Ishikawa (cell line): ENCODE data around the gene PAPPA.

Source experiments
- CEBPB ChIP-seq: IDR thresholded peaks from 2 replicates; pipeline ENCODE4 v1.6.1; 2012
- CREB1 ChIP-seq: IDR thresholded peaks from 2 replicates; pipeline ENCODE4 v1.6.1; 2012; ENCODE audit warnings: low read depth
- EGR1 ChIP-seq: IDR thresholded peaks from 2 replicates; pipeline ENCODE4 v1.6.1; 2012
- EP300 ChIP-seq: IDR thresholded peaks from 2 replicates; pipeline ENCODE4 v1.6.1; 2012; ENCODE audit warnings: borderline replicate concordance
- FOXM1 ChIP-seq: IDR thresholded peaks from 2 replicates; pipeline ENCODE4 v1.6.1; 2012; ENCODE audit warnings: low read depth, borderline replicate concordance
- NFIC ChIP-seq: IDR thresholded peaks from 2 replicates; pipeline ENCODE4 v1.6.1; 2012
- RAD21 ChIP-seq: IDR thresholded peaks from 2 replicates; pipeline ENCODE4 v1.6.1; 2012; ENCODE audit warnings: low read depth
- TAF1 ChIP-seq: IDR thresholded peaks from 2 replicates; pipeline ENCODE4 v1.6.1; 2012; ENCODE audit warnings: low read depth, mild to moderate bottlenecking
- TCF12 ChIP-seq: IDR thresholded peaks from 2 replicates; pipeline ENCODE4 v1.6.1; 2012; ENCODE audit warnings: low read depth
- TEAD4 ChIP-seq: IDR thresholded peaks from 2 replicates; pipeline ENCODE4 v1.6.1; 2012
- USF1 ChIP-seq: IDR thresholded peaks from 2 replicates; pipeline ENCODE4 v1.6.1; 2012
- YY1 ChIP-seq: IDR thresholded peaks from 2 replicates; pipeline ENCODE4 v1.6.1; 2012; ENCODE audit warnings: low read depth
- ZBTB7A ChIP-seq: IDR thresholded peaks from 2 replicates; pipeline ENCODE4 v1.6.1; 2012; ENCODE audit warnings: low read depth
- TF ChIP-seq, protein P1 (sequence below): IDR thresholded peaks from 2 replicates; pipeline ENCODE4 v1.6.1; 2012
- TF ChIP-seq, protein P2 (sequence below): IDR thresholded peaks from 2 replicates; pipeline ENCODE4 v1.6.1; 2012; ENCODE audit warnings: low read depth, mild to moderate bottlenecking

PAPPA gene

DNA sequence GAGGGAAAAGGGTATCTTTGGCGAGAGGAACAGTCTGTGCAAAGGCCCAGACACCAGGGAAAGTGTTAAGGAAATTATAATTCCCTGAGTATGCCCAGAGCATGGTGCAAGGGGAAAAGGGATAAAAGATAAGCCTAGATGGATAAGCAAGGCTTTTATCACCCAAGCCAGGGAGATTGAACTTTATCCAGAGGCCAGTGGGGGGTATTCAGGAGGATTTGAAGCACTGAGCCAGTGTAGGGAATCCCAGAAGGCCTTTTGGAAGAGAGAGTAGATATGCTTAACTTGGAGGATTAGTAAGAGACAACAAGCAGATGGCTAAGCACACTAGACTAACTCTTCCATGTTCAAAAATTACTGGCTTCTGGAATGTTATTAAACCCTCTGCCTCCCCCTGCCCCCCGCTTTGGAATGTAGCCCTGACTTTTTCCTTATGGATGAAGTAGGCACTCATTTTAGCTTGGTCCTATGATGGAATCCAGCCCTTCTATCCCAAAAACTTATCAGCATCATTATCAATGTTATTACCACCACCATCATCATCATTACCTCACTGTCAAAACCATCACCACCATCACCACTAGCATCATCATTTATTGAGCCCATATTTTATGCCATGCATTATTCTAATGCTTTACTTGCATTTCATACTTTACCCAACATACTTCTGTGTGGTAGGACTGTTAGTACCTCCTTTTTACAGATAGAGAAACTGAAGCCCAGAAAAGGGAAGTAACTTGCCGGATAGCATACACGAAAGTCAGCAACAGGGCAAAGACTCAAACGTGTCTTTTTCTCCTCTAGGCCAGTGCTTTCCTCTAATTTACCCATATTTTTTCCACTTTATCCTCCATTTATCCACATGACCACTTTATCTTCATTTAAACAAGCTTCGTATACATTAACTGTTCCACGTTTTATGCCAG is 237.0 kb downstream of the PAPPA start:
- TF ChIP-seq TEAD4 (no peak), EGR1 (no peak), TAF1 (no peak)

DNA sequence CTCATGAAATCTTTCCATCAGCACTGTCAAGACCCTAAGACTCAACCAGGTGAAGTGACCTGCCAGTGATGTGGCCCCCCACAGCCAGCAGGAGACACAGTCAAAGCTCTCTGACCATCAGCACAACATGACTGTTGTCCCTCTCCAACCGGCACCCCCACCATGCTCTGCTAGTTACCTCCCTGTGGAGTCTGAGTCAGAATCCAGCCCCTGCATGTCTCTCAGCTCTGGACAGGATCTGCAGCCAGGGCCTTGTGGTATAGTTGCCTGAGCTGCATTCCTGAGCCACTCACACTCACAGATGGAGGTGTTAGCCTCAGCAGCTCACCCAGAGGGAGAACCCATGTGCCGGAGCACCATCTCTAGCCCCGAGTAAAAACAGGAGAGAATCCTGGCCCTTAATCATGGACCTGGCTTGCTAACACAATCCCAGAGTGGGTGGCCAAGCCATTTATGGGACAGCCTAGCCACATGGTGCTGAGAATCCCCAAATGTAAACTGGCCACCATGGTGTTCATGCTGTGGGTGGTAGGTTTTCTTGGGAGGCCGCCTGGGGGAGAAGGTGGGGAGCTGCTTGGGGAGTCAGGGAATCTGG is 237.8 kb downstream of the PAPPA start:
- TF ChIP-seq CREB1 (no peak), RAD21 (no peak), ZBTB7A (no peak), NFIC (no peak), CEBPB (no peak), EP300 (no peak)
- TF ChIP-seq, protein P1, sequence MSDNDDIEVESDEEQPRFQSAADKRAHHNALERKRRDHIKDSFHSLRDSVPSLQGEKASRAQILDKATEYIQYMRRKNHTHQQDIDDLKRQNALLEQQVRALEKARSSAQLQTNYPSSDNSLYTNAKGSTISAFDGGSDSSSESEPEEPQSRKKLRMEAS, result no peak

DNA sequence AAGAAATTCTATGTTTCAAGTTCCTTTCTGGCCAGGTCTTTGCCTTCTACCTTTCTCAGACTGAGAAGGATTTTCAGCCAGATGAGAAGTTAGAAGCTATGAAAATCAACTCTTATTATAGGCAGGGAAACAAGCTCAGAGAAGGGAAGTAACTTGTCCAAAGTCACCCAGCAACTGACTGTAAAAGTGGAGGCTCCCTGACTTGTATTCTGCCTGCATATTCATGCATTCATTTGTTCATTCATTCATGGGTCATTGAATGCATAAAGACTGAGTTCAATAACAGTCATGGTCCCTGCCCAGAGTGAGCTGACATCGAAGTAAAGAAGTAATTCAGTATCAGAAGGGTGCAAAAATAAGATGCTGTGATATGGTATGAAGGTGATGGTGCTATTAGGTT is 239.6 kb downstream of the PAPPA start:
- TF ChIP-seq, protein P1, result no peak
- no peak for TF ChIP-seq TEAD4
- no peak for TF ChIP-seq NFIC
- no peak for TF ChIP-seq TCF12
- no peak for TF ChIP-seq FOXM1
- no peak for TF ChIP-seq EP300
- TF ChIP-seq EGR1, result no peak
- TF ChIP-seq, protein P2, sequence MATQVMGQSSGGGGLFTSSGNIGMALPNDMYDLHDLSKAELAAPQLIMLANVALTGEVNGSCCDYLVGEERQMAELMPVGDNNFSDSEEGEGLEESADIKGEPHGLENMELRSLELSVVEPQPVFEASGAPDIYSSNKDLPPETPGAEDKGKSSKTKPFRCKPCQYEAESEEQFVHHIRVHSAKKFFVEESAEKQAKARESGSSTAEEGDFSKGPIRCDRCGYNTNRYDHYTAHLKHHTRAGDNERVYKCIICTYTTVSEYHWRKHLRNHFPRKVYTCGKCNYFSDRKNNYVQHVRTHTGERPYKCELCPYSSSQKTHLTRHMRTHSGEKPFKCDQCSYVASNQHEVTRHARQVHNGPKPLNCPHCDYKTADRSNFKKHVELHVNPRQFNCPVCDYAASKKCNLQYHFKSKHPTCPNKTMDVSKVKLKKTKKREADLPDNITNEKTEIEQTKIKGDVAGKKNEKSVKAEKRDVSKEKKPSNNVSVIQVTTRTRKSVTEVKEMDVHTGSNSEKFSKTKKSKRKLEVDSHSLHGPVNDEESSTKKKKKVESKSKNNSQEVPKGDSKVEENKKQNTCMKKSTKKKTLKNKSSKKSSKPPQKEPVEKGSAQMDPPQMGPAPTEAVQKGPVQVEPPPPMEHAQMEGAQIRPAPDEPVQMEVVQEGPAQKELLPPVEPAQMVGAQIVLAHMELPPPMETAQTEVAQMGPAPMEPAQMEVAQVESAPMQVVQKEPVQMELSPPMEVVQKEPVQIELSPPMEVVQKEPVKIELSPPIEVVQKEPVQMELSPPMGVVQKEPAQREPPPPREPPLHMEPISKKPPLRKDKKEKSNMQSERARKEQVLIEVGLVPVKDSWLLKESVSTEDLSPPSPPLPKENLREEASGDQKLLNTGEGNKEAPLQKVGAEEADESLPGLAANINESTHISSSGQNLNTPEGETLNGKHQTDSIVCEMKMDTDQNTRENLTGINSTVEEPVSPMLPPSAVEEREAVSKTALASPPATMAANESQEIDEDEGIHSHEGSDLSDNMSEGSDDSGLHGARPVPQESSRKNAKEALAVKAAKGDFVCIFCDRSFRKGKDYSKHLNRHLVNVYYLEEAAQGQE, result no peak
- TF ChIP-seq CEBPB, result no peak
- no peak for TF ChIP-seq ZBTB7A
- no peak for TF ChIP-seq RAD21
- no peak for TF ChIP-seq TAF1
- TF ChIP-seq YY1, result no peak
- TF ChIP-seq CREB1, result no peak
- TF ChIP-seq USF1, result no peak

- TF ChIP-seq NFIC, result no peak
- no peak for TF ChIP-seq FOXM1
- no peak for TF ChIP-seq YY1
- no peak for TF ChIP-seq TEAD4
- no peak for TF ChIP-seq TCF12
- TF ChIP-seq ZBTB7A, result no peak
- no peak for TF ChIP-seq USF1
- TF ChIP-seq EP300, result no peak
- no peak for TF ChIP-seq TAF1
- TF ChIP-seq, protein P2, result no peak
Measured at GRCh38 chr9:116394070-116394469, 240.5 kb downstream of the PAPPA start.

GRCh38 chr9:116394894-116395698 is 241.5 kb downstream of the PAPPA start:
- TF ChIP-seq TCF12 (no peak), YY1 (no peak), TEAD4 (no peak), NFIC (no peak), EGR1 (no peak), TAF1 (no peak), RAD21 (no peak), CREB1 (no peak), EP300 (no peak), CEBPB (no peak), FOXM1 (no peak)
- TF ChIP-seq, protein P1, result no peak
- TF ChIP-seq, protein P2, result no peak
